Karpas-422 (cell line): ENCODE results near the gene ITIH2. TPM values are rescaled to one million over a fixed set of nuclear protein-coding genes. Genes with fewer than 3 reads are reported as not detected.

ENCODE experiments used
- DNase-seq: peaks from one replicate; pipeline ENCODE4 v3.0.0-alpha.2; 2015
- H2AFZ ChIP-seq: fragments of 200-600 bp; sonication (generic); 2 replicates; pipeline ENCODE4 v1.6.1; 2014; ENCODE audit warnings: antibody characterized with exemption, low read length, mixed read lengths
- H3K27ac ChIP-seq: fragments of 200-600 bp; sonication (generic); 2 replicates; pipeline ENCODE4 v1.5.1; 2014; ENCODE audit warnings: mild to moderate bottlenecking, low read length, moderate library complexity
- H3K27me3 ChIP-seq: fragments of 200-600 bp; sonication (generic); 2 replicates; pipeline ENCODE4 v1.6.1; 2014; ENCODE audit warnings: low read length, mixed read lengths
- H3K36me3 ChIP-seq: fragments of 200-600 bp; sonication (generic); 2 replicates; pipeline ENCODE4 v1.6.1; 2014; ENCODE audit warnings: low read length, mixed read lengths; ENCODE audit not compliant: insufficient read depth
- H3K4me1 ChIP-seq: fragments of 200-600 bp; sonication (generic); 2 replicates; pipeline ENCODE4 v1.6.1; 2014; ENCODE audit warnings: mild to moderate bottlenecking, low read length, mixed read lengths
- H3K4me2 ChIP-seq: fragments of 200-600 bp; sonication (generic); 2 replicates; pipeline ENCODE4 v1.6.1; 2014; ENCODE audit warnings: low read length, low read depth, mild to moderate bottlenecking; ENCODE audit not compliant: poor library complexity, severe bottlenecking
- H3K4me3 ChIP-seq: fragments of 200-600 bp; sonication (generic); 2 replicates; pipeline ENCODE4 v1.5.1; 2014; ENCODE audit warnings: mild to moderate bottlenecking, antibody characterized with exemption, low read length, mixed read lengths
- H3K79me2 ChIP-seq: fragments of 200-600 bp; sonication (generic); 2 replicates; pipeline ENCODE4 v1.6.1; 2014; ENCODE audit warnings: mild to moderate bottlenecking, low read length, mixed read lengths
- H3K9ac ChIP-seq: fragments of 200-600 bp; sonication (generic); 2 replicates; pipeline ENCODE4 v1.6.0; 2014; ENCODE audit warnings: low read length
- H3K9me2 ChIP-seq: fragments of 200-600 bp; sonication (generic), shearing (Covaris generic); replicated peaks from 2 replicates; pipeline ENCODE4 v1.6.0; 2014; ENCODE audit warnings: mild to moderate bottlenecking, low read length, moderate library complexity; ENCODE audit not compliant: insufficient read depth
- H3K9me3 ChIP-seq: fragments of 300-700, 200-600 bp; sonication (generic); 2 replicates; pipeline ENCODE4 v1.6.1; 2014; ENCODE audit warnings: low read length, mixed read lengths
- H4K20me1 ChIP-seq: fragments of 200-600 bp; sonication (generic); 2 replicates; pipeline ENCODE4 v1.6.1; 2014; ENCODE audit warnings: mild to moderate bottlenecking, antibody characterized with exemption, low read length, low read depth; ENCODE audit not compliant: insufficient read depth
- total RNA-seq: library from RNA; depleted of rRNA; stranded (reverse); fragments of >200 nt; shearing (Covaris generic); gene quantifications from 2 replicates; pipeline ENCODE4 v1.2.3, GENCODE V29; 2014; ENCODE audit warnings: low replicate concordance

ITIH2 gene
- total RNA-seq, 1 experiment from 2014 or later = not detected

DNA sequence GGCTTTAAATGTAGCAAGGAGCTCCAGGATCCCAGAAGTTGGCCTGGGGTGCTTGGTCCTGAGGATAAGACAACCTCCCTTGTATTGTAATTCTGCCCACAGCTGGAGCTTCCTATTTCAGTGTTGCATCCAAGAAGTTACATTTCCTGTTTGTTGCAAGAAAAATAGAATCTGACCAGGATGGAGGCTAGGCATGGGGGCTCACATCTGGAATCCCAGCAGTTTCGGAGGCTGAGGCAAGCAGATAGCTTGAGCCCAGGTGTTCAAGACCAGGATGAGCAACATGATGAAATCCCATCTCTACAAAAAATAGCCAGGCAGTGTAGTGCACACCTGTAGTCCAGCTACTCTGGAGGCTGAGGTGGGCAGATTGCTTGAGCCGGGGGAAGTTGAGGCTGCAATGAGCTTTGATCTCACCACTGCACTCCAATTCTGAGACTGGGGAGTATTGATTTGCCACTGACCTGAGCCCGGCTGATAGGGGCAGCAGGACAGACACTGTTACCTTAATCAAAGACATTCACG lies 766 bp upstream of the ITIH2 start:
- H3K27me3 ChIP-seq = no peaks in the 10 kb centered on the region
- H3K4me3 ChIP-seq = no peak overlapping the region
- no peak overlapping the region for H3K9ac ChIP-seq
- H3K9me3 ChIP-seq = no peaks in the 10 kb centered on the region
- no peak overlapping the region for H3K27ac ChIP-seq
- H3K36me3 ChIP-seq = no peaks in the 10 kb centered on the region
- H3K4me1 ChIP-seq = no peaks in the 10 kb centered on the region
- DNase-seq = no peak
- H3K9me2 ChIP-seq = no peaks in the 10 kb centered on the region
- no peak overlapping the region for H3K4me2 ChIP-seq
- no peak overlapping the region for H2AFZ ChIP-seq
- H4K20me1 ChIP-seq = no peaks in the 10 kb centered on the region
- no peaks in the 10 kb centered on the region for H3K79me2 ChIP-seq

DNA sequence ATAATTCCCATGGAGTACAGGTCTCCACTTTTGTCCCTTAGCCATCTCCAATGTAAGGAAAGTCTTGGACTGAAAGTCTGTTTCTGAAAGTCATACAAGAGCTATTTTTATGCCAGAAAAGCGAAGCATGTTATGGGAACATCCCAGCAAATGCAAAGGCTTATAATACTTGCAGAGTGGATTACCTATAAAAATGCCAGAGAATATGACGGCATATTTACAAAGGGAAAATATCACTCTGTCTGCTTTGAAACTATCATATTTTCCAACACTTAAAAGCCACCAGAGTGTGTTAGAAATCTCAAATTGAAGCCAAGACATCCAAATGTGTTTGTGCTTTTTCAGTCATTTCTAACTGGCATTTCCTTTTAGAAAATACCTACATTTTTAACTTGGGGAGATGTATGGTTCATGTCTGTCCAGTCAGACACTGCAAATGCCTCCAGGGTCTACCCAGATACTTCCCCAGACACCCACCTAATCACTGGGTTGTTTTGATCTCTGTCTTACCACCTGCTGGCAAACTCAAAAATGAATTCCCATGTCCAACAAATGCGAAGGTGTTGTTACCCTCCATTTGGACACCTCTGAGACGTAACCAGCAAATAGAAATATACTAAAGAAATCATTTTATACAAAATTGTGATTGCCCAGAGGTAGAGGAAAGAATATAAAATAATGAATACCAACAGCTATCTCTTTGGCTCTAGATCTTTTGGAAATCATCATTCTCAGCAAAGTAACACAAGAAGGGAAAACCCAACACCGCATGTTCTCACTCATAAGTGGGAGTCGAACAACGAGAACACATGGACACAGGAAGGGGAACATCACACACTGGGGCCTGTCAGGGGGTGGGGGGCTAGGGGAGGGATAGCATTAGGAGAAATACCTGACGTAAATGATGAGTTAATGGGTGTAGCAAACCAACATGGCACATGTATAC lies 1.2 kb downstream of the ITIH2 start:
- Histone ChIP-seq H2AFZ (no peak overlapping the region), H3K4me2 (no peak overlapping the region), H3K9me2 (no peaks in the 10 kb centered on the region), H3K4me3 (no peak overlapping the region), H3K79me2 (no peaks in the 10 kb centered on the region), H3K36me3 (no peaks in the 10 kb centered on the region), H3K4me1 (no peaks in the 10 kb centered on the region), H4K20me1 (no peaks in the 10 kb centered on the region), H3K9me3 (no peaks in the 10 kb centered on the region), H3K27me3 (no peaks in the 10 kb centered on the region), H3K9ac (no peak overlapping the region), H3K27ac (no peak overlapping the region)
- no peak for DNase-seq

DNA sequence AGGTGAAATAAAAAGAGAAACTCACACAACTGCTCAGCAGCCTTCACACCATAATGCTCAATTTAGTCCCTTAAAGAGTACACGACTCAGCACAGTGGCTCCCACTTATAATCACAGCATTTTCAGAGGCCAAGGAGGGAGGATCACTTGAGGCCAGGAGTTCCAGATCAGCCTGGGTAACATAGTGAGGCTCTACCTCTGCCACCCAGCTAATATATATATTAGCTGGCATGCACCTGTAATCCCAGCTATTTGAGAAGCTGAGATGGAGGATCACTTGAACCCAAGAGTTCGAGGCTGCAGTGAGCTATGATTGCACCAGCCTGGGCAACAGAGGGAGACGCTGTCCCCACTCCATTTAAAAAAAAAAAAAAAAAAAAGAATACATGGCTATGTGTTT lies 2.2 kb downstream of the ITIH2 start:
- Histone ChIP-seq H3K4me3 (no peak overlapping the region), H3K9ac (no peak overlapping the region), H3K9me2 (no peaks in the 10 kb centered on the region), H2AFZ (no peak overlapping the region), H3K27me3 (no peaks in the 10 kb centered on the region), H3K4me1 (no peaks in the 10 kb centered on the region), H3K79me2 (no peaks in the 10 kb centered on the region), H3K9me3 (no peaks in the 10 kb centered on the region), H3K4me2 (no peak overlapping the region), H3K36me3 (no peaks in the 10 kb centered on the region), H3K27ac (no peak overlapping the region), H4K20me1 (no peaks in the 10 kb centered on the region)
- no peak for DNase-seq

DNA sequence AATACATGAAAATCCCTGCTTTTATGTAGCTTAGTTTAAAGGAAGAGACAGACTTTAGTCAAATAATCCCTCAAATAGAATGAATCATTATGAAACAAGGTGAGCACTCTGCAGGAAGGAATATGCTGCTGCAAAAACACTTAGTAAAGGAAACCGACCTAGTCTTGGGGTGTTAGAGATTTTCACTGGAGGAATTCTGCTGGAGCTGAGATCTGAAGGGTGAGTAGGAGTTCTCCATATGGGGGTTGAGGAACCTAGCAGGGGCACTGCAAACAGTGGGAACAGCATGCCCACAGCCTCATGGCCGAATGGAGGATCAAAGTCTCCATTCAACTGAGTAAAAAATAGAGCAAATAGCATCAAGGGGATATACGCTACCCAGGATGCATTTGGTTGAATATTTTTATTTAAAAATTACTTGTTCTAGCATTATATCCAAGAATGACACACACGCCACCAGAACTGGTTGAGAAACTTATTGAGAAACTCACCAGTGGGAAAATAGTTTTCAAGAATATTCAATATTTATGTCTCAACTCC lies 3.5 kb downstream of the ITIH2 start:
- DNase-seq = no peak
- Histone ChIP-seq H3K27me3 (no peaks in the 10 kb centered on the region), H4K20me1 (no peaks in the 10 kb centered on the region), H3K4me3 (no peak overlapping the region), H3K36me3 (no peaks in the 10 kb centered on the region), H3K79me2 (no peaks in the 10 kb centered on the region), H3K27ac (no peak overlapping the region), H3K9me3 (no peaks in the 10 kb centered on the region), H3K9me2 (no peaks in the 10 kb centered on the region), H3K4me1 (no peaks in the 10 kb centered on the region), H3K9ac (no peak overlapping the region), H2AFZ (no peak overlapping the region), H3K4me2 (no peak overlapping the region)

DNA sequence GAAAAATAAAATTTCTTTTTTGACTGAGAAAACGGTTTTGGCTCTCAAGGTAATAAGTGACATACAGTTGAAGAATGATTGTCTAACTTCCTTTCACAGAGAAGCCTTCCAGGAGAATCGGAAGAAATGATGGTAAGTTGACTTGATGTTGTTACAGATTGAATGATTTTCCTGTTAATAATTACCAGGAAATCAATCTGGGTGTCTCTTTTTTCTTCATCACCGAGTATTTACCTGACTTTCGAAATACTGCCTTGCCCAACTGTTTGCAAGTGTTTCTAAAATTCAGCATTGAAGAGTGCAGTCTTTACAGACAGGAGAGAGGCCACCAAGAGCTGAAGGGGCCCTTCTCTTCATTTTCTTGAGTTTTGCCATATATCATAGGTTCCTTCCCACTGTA lies 4.0 kb downstream of the ITIH2 start:
- Histone ChIP-seq H3K79me2 (no peaks in the 10 kb centered on the region), H2AFZ (no peak overlapping the region), H3K4me3 (no peak overlapping the region), H3K4me1 (no peaks in the 10 kb centered on the region), H3K36me3 (no peaks in the 10 kb centered on the region), H3K27ac (no peak overlapping the region), H3K27me3 (no peaks in the 10 kb centered on the region), H3K9me3 (no peaks in the 10 kb centered on the region), H3K4me2 (no peak overlapping the region), H3K9ac (no peak overlapping the region), H3K9me2 (no peaks in the 10 kb centered on the region), H4K20me1 (no peaks in the 10 kb centered on the region)
- DNase-seq = no peak

DNA sequence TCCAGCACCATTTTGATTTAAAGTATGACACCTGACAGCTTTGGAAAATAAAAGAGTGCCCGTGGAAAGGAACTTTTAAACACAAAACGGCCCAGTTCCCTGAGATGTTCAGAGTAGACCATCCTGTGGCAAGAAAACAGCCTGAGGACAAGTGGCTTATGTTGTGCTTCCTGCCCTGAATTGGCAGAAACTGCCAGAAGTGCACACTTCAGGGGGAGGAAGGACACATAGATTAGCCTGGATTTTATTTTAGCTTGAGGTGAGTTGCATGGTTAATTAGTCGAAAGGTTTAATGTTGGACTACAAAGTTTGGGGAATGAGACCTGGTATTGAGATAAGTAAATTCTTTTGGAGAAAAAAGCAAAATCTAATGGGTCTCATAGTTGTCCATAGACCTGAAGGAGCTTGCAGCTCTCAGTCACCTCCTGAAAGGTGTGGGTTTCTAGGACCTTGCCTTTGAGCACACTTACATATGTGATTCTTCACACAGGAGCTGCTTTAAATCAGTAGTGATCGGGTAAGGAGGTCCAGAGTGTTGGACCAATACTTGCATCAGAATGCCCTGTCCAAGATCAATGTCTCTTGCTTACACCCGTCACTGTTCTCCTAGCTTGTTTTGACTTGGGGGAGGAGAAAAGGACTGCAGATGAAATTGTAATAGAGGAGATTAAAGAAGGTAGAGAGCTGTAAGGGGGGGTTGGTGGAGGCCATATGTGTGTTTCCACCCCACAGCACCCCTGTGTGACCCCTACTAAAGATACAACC lies 4.9 kb downstream of the ITIH2 start:
- Histone ChIP-seq H4K20me1 (no peaks in the 10 kb centered on the region), H3K9me2 (no peaks in the 10 kb centered on the region), H3K79me2 (no peaks in the 10 kb centered on the region), H3K9me3 (no peaks in the 10 kb centered on the region), H2AFZ (no peak overlapping the region), H3K4me1 (no peaks in the 10 kb centered on the region), H3K36me3 (no peaks in the 10 kb centered on the region), H3K27me3 (no peaks in the 10 kb centered on the region), H3K27ac (no peak overlapping the region), H3K4me3 (no peak overlapping the region), H3K4me2 (no peak overlapping the region), H3K9ac (no peak overlapping the region)
- no peak for DNase-seq

DNA sequence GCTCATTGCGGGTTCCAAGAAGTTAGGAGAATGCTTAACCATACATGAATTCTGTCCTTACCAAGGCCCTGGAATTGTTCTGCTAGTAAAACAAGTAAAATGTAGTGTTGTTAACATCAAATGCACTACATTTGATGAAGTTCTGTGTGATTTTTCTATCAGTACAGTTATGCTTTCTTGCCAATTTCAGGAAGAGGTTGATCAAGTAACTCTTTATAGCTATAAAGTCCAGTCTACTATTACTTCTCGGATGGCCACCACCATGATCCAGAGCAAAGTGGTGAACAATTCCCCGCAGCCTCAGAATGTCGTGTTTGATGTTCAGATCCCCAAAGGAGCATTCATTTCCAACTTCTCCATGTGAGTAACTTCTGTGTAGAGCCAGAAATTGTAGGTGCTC lies 5.7 kb downstream of the ITIH2 start:
- no peak overlapping the region for H2AFZ ChIP-seq
- H3K27me3 ChIP-seq = no peaks in the 10 kb centered on the region
- H3K4me1 ChIP-seq = no peaks in the 10 kb centered on the region
- H3K9me3 ChIP-seq = no peaks in the 10 kb centered on the region
- no peaks in the 10 kb centered on the region for H3K36me3 ChIP-seq
- H3K9ac ChIP-seq = no peak overlapping the region
- no peak overlapping the region for H3K4me2 ChIP-seq
- H3K4me3 ChIP-seq = no peak overlapping the region
- H3K27ac ChIP-seq = no peak overlapping the region
- no peaks in the 10 kb centered on the region for H3K79me2 ChIP-seq
- no peak for DNase-seq
- H4K20me1 ChIP-seq = no peaks in the 10 kb centered on the region
- H3K9me2 ChIP-seq = no peaks in the 10 kb centered on the region

DNA sequence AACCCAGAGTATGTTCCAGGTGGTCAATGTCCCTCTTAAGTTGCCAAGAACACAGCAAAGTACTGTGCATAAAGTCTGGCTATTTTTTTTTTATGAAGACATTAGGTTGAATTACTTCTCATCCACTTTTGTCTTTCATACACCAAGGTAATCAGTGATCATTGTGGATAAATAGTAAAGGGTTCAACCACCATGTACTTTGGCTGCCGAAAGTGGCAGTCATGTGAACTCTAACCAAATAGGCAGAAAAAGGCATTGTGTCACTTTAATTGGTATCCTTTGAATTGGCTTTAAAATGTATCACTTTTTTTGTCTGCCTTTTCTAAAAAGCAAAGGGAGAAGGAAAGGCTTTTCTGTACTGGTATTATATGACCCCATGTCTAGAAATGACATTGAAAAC lies 7.3 kb downstream of the ITIH2 start:
- H3K4me2 ChIP-seq = no peak overlapping the region
- H3K4me3 ChIP-seq = no peak overlapping the region
- H3K9ac ChIP-seq = no peak overlapping the region
- no peak overlapping the region for H2AFZ ChIP-seq
- H3K9me2 ChIP-seq = no peaks in the 10 kb centered on the region
- H3K36me3 ChIP-seq = no peaks in the 10 kb centered on the region
- no peak overlapping the region for H3K27ac ChIP-seq
- H4K20me1 ChIP-seq = no peaks in the 10 kb centered on the region
- H3K79me2 ChIP-seq = no peaks in the 10 kb centered on the region
- H3K9me3 ChIP-seq = no peaks in the 10 kb centered on the region
- no peak for DNase-seq
- no peaks in the 10 kb centered on the region for H3K27me3 ChIP-seq
- H3K4me1 ChIP-seq = no peaks in the 10 kb centered on the region
